HG03045 (cell line): Measurements from ENCODE around the gene ARFGEF2.
"Not testable (repeated sequence)": the region's sequence is repeated elsewhere in the genome, so short reads cannot be mapped to it uniquely, and the experiment has no call there.

Source experiments
- ATAC-seq: cut with Tn5 transposase; IDR thresholded peaks from one replicate; pipeline ENCODE4 v1.9.1; 2021; ENCODE audit warnings: mild to moderate bottlenecking, moderate library complexity; ENCODE audit not compliant: unreplicated experiment

ARFGEF2 gene

DNA sequence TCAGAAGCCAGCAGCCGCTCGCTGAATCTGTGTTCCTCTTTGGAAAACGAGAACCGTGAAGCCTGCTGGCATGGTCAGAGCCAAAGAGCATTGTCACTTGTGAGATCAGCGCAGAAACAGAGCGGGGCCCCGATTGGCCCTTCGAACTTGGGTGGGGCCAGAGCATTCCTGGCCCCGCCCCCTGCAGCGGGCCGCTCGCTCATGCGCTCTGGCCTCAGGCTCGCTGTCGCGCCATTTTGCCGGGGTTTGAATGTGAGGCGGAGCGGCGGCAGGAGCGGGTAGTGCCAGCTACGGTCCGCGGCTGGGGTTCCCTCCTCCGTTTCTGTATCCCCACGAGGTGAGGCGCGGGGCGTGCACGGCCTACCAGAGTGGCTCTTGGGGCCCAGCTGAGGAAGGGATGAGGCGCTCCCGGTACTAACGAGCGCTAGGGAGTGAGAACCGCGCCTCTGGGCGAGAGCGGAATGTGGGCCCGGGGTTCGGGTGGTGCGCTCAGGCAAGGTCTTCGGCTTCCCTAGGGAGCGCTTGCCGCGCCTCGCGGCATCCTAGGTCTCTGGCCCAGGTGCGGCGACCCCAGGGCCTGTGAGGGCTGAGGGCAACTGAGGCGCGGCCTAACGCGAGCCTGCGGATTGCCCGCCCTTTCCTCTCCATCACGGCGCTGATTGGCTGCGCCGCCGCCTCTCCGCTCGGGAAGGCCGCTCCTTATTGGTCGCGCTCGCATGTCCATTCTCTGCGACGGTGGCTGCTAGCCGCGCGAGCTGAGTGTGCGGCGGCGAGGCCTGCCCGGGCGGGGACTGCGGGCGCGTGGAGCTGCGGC lies 124.8 kb downstream of the ARFGEF2 start, which contains the start of gene CSE1L:
Gene CSE1L, plus strand, starts transcription at position 226 of the 814 bp plus-strand sequence. CDS start 12,152 bp downstream, outside the sequence.
- ATAC-seq = peak; percentile 89

DNA sequence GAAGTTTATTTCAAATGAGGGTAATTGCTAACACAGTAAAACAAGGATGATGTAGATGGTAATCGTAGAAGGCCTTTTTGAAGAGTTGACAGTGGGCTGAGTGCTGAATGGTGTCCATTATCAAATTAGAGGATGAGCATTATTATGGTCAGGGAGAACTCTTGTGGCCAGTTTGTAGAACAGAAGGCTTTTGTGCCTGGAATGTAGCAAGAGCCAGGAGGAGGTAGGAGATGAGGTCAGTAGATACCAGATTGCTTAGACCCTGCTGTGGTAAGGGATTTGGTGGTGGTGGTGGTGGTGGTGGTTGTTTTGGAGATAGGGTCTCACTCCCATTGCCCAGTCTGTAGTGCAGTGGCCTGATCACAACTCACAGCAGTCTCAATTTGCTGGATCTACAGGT lies 130.8 kb downstream of the ARFGEF2 start:
- ATAC-seq = no peak

DNA sequence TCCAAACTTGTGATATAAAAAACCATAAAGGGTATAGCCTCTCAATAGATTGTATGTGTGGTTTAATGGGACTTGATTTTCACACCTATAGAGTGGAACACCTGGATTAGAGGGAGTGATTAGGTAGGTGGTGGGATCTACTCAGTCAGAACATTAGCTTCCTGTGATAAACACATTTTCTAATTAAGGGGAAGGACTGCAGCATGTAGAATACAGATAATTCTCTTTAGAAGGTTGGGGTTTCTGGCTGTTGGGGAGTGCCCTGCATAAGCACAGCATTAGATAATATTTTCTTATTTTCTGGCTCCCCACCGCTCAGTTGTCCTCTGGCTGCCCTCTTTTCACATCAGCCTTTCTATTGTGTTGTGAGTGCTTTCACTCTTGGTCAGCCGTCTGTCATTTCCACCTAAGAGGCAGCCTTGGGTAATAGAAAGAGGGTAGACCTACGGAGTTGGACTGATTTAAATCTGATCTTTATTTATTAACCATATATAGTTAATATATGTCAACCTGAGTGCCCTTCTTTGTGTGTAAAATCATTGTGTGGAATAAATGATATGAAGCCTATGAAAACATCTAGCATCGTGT lies 132.6 kb downstream of the ARFGEF2 start:
- ATAC-seq = no peak

DNA sequence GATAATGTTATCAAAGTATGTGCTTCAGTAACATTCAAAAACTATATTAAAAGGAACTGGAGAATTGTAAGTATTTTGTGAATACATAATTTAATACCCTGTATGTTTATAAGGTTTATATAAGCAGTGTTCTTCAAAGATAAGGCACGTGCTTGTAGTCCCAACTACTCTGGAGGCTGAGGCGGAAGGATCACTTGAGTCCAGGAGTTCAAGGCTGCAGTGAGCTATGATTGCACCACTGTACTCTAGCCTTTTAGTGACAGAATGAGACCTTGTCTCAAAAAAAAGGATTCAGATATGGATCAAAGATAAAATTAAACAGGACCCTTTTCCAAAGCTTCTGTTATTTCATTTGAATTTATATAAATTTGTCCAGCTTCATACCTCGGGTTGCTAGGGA lies 141.8 kb downstream of the ARFGEF2 start:
- ATAC-seq = no peak

DNA sequence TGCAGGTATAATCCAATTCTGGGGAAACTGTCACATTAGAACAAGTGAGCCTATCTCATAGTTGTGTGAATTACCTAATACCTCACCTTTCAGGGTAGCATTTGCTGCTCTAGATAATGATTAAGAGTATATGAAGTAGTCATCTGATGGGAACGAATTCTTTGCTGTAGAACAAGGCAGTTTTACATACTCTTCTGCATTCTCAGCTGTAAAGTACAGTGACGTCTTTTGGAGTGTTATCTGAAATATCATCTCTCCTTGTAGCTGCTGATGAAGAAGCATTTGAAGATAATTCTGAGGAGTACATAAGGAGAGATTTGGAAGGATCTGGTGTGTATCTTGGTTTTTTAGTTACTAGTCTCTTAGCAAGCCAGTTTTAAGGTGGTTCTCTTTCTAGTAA lies 153.0 kb downstream of the ARFGEF2 start:
- ATAC-seq = no peak

DNA sequence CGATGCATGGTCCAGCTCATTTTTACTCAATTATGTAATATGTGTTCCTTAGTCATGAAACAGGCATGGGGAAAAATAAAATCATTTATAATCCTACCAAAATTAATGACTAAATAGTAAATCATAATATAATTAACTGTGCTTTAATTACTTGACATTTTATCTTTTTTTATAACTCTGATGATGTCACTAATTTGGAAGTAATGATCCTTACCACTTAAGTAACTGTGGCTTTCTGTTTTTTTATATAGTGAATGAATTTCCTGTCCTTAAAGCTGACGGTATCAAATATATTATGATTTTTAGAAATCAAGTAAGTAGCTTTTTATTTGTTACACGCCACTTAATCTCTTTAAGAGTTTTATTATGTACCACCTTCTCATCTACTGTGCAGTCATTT lies 156.8 kb downstream of the ARFGEF2 start:
- ATAC-seq = no peak

DNA sequence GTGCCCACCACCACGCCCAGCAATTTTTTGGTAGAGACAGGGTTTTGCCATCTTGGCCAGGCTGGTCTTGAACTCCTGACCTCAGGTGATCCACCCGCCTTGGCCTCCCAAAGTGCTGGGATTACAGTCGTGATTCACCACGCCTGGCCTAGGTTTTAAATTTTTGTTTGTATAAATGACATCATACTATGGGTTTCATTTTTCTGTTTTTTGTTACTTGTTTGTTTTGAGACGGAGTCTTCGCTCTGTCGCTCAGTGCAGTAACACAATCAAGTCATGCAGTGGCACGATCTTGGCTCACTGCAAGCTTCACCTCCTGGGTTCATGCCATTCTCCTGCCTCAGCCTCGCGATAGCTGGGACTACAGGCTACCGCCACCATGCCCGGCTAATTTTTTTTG lies 160.8 kb downstream of the ARFGEF2 start:
- not testable (repeated sequence) for ATAC-seq
